Effector CD8-positive, alpha-beta T cell (primary cell): Measurements from ENCODE around the gene IL1R1.
"Not testable (repeated sequence)": the region's sequence is repeated elsewhere in the genome, so short reads cannot be mapped to it uniquely, and the experiment has no call there.

Experiments used
- DNase-seq: peaks from one replicate; lab custom pipeline; 2025; lab: John Stamatoyannopoulos, UW
- total RNA-seq, 4 experiments: gene quantifications; one replicate each; lab custom pipeline; 2026; lab: John Stamatoyannopoulos, UW

Gene IL1R1, protein sequence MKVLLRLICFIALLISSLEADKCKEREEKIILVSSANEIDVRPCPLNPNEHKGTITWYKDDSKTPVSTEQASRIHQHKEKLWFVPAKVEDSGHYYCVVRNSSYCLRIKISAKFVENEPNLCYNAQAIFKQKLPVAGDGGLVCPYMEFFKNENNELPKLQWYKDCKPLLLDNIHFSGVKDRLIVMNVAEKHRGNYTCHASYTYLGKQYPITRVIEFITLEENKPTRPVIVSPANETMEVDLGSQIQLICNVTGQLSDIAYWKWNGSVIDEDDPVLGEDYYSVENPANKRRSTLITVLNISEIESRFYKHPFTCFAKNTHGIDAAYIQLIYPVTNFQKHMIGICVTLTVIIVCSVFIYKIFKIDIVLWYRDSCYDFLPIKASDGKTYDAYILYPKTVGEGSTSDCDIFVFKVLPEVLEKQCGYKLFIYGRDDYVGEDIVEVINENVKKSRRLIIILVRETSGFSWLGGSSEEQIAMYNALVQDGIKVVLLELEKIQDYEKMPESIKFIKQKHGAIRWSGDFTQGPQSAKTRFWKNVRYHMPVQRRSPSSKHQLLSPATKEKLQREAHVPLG
- 0.54 to 27.1 (median 3.2) reads per million in 4 experiments for total RNA-seq

DNA sequence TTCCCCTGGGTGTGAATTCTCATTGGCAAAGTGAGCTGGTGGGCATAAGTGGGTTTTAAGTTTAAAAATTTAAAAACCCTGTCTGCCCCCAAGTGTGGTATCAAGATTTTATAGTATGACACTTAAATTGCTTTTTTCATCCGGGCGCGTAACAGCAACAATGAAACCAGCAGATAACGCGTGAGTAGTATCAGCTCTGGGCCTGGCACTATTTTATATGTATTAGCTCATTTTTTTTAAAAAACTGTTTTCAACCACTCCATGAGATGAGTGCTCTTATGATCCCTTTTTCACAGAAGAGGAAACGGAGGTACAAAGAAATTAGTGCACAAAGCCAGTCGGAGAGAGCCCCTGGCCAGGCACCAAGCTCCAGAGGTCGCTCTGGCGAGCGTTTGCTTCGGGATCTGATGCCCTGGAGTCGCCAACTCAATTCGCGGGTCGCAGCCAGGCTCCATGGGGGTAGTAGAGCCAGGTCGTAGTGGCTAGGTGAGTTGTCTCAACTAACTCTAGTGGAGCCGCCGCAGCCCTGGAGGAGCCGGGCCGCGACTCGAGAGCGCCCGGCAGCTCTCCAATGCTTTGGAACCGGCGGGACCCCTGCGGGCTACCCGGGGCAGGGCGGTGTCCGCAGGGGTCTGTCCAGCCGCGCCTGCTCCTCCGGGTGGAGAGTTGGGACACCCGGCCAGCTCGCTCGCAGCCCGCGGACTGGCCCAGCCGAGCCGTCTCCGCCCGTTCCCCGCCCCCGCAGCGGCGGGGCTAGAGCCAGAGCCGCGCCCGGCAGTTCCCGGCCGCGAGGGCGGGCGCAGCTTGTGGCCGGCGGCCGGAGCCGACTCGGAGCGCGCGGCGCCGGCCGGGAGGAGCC lies at the start of gene IL1R1:
Gene IL1R1 (plus strand): TSS at position 777 of the 859 bp plus-strand sequence. CDS start 14,979 bp downstream, outside the sequence.
- no peak for DNase-seq

DNA sequence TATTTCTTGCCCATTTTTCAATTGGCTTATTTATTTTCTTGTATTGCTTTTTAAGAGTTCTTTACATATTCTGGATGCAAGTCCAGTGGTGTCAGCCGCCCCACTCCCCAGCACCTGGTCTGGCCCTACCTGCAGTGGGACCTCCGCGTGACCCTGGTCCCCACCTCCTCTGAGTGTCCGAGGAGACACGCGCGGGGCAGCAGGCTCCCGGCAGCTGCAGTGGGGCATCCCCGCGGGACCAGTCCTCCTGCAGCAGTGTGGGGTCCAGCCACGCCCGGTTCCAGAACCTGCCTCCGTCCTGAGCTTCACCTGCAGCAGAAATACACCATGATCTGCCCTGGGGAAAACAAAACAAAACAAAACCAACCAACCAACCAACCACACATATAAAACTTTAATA lies 48.9 kb upstream of the IL1R1 start:
- DNase-seq: no peak

DNA sequence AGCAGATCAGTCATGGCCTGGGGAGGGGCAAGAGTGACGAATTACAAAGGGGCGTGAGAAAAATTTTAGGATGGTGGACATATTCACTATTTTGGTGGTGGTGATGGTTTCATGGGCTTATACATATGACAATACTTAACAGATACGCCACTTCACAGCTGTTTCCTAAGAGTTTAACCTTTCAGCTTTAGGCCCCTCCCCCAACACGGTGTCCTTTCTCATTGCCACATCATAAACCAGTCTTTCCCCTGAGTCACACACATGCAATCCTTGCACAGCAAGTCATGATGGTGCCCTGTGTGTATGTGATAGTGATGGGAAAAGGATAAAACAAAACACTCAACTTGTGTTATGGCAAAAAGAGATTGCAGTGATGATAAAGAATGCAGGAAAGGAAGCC lies 47.6 kb upstream of the IL1R1 start:
- DNase-seq: no peak

DNA sequence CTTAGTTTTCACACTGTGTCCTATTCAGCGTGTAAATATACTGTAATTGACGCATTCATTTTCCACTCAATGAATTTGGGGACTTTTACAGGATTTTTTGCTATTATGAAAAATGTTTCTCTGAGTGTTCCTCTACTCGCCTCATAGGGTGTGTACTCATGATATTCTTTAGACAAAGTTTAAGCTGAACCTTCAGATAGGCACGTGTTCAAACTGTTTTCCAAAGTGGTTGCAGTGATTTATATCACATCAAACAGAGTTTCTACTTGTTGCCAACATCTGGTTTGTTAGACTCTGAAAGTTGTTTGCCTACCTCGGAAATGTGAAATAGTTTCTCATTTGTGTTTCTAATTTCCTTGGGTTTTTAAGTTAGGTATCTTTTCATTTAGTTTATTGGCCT lies 46.4 kb upstream of the IL1R1 start:
- DNase-seq: no peak

GRCh38 chr2:102098756-102099155 lies 43.8 kb upstream of the IL1R1 start:
- DNase-seq: no peak

DNA sequence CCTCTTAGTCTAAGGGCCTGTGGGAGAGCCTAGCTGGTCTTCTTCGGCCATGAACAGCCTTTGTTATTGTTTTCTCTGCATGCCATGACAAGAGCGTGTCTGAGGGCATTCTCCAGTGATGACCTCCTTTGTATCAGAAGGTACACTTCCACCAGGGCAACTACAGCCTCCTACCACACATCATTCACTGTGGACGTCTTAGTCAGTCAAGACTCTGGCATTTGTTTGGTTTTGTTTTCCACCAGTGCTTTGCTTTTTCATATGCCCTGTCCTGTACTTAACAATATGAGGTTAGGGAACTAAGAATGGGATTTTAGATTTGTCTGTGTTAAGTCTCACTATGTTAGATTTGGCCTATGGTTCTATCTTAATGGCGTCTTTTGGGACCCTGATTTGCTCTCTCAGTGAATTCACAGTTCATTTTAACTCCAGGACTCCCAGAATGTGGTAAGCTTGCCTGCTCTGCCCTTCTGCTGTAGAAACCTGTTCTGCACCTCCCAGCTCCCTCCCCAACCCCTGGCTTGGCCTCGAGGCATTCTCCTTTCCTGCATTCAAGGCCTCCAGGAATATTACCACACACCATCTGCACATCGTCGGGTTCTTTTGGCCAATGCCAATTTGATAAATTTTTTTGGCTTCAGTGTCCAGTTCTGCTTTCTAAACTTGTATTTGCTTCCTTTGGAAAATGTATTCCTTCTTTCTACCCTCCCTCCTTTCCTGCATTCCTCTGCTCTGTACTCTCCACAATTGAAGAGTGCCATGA lies 42.8 kb upstream of the IL1R1 start:
- DNase-seq: no peak

- DNase-seq: no peak
These were observed 42.0 kb upstream of the IL1R1 start for GRCh38 chr2:102100371-102101096.

DNA sequence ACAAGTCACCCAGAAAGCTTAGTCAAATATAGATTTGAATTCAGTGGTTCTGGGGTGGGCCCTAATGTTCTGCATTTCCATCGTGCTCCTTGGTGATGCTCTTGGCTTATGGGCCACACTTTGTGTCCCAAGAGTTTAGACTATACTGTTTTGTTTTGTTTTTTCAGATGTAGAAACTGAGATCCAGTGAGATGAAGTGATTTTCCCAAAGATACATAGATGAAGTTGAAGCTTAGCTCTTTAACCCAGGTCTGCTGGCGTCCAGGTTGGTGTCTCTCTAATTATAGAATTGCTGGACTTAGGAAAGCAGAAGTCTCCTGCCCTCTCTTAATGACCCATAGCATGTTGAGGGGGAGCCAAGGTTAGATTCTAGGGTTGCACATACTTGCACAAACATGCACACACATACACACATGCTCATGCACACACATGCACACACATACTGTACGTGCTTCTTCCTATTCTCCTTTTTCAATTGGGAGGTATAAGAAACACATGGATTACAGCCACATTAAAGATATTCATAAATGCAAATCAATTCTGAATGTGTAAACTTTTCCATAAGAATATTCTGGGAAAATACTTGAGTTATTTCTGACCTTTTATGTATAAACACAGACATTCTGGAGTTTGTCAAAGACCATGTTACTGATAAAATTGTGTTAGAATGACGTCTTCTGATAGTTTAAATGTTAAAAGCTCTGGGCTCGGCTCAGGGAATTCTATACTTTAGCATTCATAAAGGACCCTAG lies 41.3 kb upstream of the IL1R1 start:
- no peak for DNase-seq

DNA sequence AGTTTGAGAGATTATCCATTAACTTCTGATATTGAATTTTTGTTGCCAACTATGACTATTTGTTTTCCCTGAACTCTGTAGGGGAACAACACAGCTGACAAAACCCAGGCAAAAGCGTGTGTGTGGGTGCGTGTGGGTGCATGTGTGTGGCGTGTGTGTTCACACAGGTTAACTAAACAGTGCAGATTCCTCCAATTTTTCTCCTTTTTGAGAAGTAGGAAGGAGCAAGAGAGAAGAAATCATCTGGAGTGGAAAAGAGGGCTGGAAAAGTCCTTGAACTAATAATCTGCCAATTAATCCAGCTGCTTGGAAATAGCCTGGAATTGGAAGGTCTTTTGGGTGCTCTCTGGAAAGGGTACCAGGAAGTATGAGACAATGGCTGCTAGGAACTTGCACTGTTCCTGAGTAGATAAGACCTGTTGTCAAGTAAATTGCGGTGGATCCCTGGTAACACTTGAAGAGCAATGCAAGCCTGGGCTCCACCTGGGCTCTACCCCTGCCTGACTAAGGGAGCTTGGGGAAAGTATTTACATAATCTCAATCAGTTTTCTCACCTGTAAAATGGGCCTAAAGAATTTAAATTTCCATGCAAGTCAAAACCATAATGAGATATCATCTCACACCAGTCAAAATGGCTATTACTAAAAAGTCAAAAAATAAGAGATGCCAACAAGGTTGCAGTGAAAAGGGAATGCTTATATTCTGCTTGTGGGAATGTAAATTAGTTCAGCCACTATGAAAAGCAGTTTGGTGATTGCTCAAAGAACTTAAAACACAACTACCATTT lies 40.5 kb upstream of the IL1R1 start:
- no peak for DNase-seq

GRCh38 chr2:102102636-102102948 lies 40.0 kb upstream of the IL1R1 start:
- not testable (repeated sequence) for DNase-seq

DNA sequence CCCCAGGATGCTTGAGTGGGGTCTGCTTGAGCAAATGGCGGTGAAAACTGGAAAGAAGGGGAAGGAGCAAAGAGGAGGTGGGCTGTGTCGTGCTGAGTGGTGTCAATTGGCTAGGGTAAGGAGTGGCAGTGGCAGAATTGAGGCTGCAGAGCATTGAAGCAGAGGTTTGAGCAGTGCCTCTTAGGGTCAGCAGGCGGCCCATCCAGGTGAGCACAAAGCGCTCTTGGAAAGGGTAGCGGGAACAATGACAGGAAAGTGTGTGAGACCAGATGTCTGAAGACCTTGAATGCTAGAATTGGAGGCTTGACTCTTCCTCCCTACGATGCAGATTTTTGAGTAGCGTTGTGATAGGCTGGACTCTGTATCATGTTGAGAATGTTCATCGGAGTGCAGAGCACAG lies 39.3 kb upstream of the IL1R1 start:
- DNase-seq: no peak

DNA sequence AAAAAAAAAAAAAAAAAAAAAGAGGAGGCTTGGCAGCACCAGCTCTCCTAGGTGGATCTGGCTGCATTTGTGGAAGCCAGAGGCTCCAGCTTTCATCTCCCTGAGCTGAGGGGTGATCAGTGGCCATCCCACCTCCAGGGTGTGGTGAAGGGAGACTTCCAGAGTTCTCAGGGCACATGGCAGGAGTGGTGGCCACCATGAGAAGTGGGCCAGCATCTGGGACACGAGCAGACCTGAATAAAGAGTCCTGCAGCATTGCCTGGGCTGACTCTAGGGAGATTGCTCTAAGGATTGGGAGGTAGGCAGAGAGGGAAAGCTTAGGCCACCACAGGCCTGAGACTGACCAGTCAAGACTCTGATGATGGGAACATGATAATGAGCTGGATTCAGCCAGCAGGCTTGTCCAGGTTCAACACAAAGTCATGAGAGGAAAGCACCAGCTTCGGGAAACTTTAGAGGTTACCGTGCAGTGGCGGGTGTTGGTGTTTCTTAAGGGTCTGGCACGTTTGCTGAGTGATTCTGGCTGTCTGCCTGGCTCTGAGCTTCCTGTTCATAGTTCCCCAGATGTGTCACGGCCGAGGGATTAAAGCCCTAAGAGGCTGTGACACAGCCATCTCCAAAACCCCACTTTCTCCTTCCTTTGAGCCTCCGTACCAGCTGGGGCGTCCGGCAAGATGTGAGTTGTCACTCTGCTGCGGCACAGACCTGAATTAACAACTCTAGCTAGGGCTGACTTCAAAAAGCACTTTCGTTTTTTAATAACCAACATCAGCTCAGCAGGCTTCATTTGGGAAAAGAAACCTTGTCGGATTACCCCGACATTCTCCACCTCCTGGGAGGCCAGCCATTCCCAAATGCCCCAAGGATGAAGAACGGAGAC lies 38.3 kb upstream of the IL1R1 start:
- no peak for DNase-seq

GRCh38 chr2:102106133-102106556 lies 36.4 kb upstream of the IL1R1 start:
- DNase-seq: no peak

- DNase-seq: not testable (repeated sequence)
These were observed 35.5 kb upstream of the IL1R1 start for GRCh38 chr2:102106813-102107740.

- no peak for DNase-seq
These were observed 34.8 kb upstream of the IL1R1 start for GRCh38 chr2:102107741-102108070.

- no peak for DNase-seq
These were observed 33.5 kb upstream of the IL1R1 start for GRCh38 chr2:102109016-102109415.

DNA sequence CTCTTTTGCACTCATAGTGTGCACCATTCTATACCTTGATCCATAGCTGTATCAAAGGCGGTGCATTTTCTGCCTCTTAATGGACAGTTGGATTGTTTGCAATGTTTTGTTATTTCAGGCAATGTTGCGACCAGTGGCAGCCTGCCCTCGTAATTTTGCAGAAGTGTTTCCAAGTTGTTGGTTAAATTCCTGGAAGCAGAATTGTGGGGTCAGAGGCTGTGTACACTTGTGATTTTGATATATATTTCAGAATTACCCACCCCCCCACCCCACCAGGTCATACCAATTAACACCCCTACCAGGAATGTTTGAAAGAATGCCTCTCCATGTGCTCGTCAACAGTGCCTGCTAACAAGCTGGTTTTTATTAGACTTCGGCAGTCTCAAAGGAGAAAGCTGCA lies 32.4 kb upstream of the IL1R1 start:
- DNase-seq: no peak
